Vagina (tissue), 2 donors: ENCODE results near the gene STN1.

Experiments
- POLR2A ChIP-seq, 2 donors: fragments of 450-650 bp; IDR thresholded peaks; one replicate each; pipeline ENCODE4 v1.6.1; 2017; ENCODE audit warnings: antibody characterized with exemption in 2 of 2, mild to moderate bottlenecking in 2 of 2, moderate library complexity in 2 of 2
- POLR2AphosphoS5 ChIP-seq, 2 donors: sonication (generic); formaldehyde crosslinking; IDR thresholded peaks; one replicate each; pipeline ENCODE4 v1.9.0; 2017; ENCODE audit warnings: antibody characterized with exemption in 2 of 2, mild to moderate bottlenecking in 2 of 2, low read depth in 1 of 2; ENCODE audit not compliant: insufficient read depth in 1 of 2
- TF ChIP-seq, protein P1 (sequence below), 3 experiments: fragments of 450-650 bp in 2 of 3; fragments of 200-600 bp in 1 of 3; sonication (generic) in 1 of 3; IDR thresholded peaks; one replicate each; pipeline ENCODE4 v1.5.1; 2017 to 2019; ENCODE audit warnings: antibody characterized with exemption in 3 of 3, mild to moderate bottlenecking in 2 of 3, moderate library complexity in 2 of 3

DNA sequence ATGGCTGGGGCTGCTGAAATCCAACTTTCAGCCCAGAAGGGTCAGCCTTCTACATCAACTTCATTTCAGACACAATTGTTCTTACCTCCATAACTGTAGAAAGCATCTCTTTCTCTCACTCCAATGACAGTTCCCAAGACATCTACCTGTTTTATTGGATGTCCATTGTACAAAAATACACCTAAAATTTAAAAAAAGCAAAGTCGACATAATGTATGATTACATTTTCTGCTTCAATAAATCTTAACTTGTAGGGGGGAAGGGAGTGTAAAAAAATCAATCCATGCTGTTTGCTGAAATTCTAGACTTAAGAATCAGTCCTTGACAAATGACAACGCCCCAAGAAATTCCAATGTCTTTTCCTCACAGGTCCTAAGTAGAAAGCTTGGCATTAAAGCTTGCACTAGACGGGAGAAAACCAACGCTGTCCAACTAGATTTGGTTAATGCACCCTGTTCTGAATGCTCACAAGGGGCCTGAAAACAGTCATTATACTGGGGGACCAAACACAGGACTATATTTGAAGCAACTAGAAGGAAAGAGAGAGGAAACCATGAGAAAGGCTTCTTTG is 7.5 kb downstream of the STN1 start:
- TF ChIP-seq, protein P1, sequence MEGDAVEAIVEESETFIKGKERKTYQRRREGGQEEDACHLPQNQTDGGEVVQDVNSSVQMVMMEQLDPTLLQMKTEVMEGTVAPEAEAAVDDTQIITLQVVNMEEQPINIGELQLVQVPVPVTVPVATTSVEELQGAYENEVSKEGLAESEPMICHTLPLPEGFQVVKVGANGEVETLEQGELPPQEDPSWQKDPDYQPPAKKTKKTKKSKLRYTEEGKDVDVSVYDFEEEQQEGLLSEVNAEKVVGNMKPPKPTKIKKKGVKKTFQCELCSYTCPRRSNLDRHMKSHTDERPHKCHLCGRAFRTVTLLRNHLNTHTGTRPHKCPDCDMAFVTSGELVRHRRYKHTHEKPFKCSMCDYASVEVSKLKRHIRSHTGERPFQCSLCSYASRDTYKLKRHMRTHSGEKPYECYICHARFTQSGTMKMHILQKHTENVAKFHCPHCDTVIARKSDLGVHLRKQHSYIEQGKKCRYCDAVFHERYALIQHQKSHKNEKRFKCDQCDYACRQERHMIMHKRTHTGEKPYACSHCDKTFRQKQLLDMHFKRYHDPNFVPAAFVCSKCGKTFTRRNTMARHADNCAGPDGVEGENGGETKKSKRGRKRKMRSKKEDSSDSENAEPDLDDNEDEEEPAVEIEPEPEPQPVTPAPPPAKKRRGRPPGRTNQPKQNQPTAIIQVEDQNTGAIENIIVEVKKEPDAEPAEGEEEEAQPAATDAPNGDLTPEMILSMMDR (IDR thresholded peaks at IDR 0.05), result no peak
- TF ChIP-seq POLR2AphosphoS5 (IDR thresholded peaks at IDR 0.05; ENCODE audit: insufficient read depth in 1 of 2, low read depth in 1 of 2) (no peak), POLR2A (IDR thresholded peaks at IDR 0.05) (no peak)
